Measurements from ENCODE around the gene SLC12A1. TPM values are rescaled to one million over a fixed set of nuclear protein-coding genes. Genes with fewer than 3 reads are reported as not detected.

The SLC12A1 gene
- total and polyA plus RNA-seq, 2 of the 8 experiments (the other 6 are each of a cell fraction or from before 2014, with no cell fraction given) = 0.63 to 1.0 TPM

- DNase-seq (ENCODE audit: low read depth in 1 of 2, low spot score in 2 of 2) (no peak), FAIRE-seq (no peak)
- Histone ChIP-seq H2BK20ac (ENCODE audit: low read length) (no peak overlapping the region), H3K14ac (ENCODE audit: insufficient read length) (no peak overlapping the region), H2BK5ac (ENCODE audit: low read depth, low read length) (no peak overlapping the region), H3K4ac (replicated peaks; ENCODE audit: insufficient read length, low read depth, low read length) (no peak overlapping the region), H2BK12ac (ENCODE audit: low read depth, low read length) (no peak overlapping the region), H3K27me3 (replicated peaks in 1 of 4; ENCODE audit: control insufficient read depth in 3 of 4, extremely low read depth in 1 of 4, insufficient read depth in 3 of 4, low read length in 3 of 4) (no peaks in the 10 kb centered on the region), H3K4me3 (ENCODE audit: extremely low read depth in 1 of 4, insufficient read depth in 2 of 4, low read depth in 3 of 4, low read length in 4 of 4) (no peak overlapping the region), H3K18ac (ENCODE audit: extremely low read depth, low read length) (no peak overlapping the region), H3K56ac (replicated peaks; ENCODE audit: insufficient read length, low read depth, low read length) (no peak overlapping the region), H4K5ac (ENCODE audit: insufficient read length, low read depth, low read length) (no peak overlapping the region), H3K9me3 (ENCODE audit: insufficient read depth in 2 of 2, low read depth in 1 of 2, low read length in 1 of 2) (no peaks in the 10 kb centered on the region), H3K36me3 (ENCODE audit: control insufficient read depth in 2 of 4, insufficient read depth in 4 of 4, low read length in 3 of 4) (no peaks in the 10 kb centered on the region), H2BK120ac (replicated peaks; ENCODE audit: low read depth, low read length) (no peak overlapping the region), H2AK5ac (ENCODE audit: low read depth, low read length) (no peak overlapping the region), H3K4me2 (ENCODE audit: insufficient read depth in 1 of 2, low read depth in 2 of 2, low read length in 2 of 2) (no peak overlapping the region), H3K23me2 (ENCODE audit: low read depth, low read length) (no peaks in the 10 kb centered on the region), H3K27ac (ENCODE audit: low read depth, low read length) (no peak overlapping the region), H3K79me2 (ENCODE audit: control insufficient read depth in 1 of 2, insufficient read depth in 2 of 2, low read length in 2 of 2) (no peaks in the 10 kb centered on the region), H3K4me1 (replicated peaks in 1 of 4; ENCODE audit: control insufficient read depth in 3 of 4, insufficient read depth in 4 of 4, low read length in 3 of 4) (peaks cover 0 to 8% (median 0%) of the 10 kb centered on the region in 4 experiments; a peak in 1 of 7 replicates), H4K20me1 (replicated peaks in 1 of 2; ENCODE audit: control insufficient read depth in 1 of 2, insufficient read depth in 2 of 2, low read length in 2 of 2) (no peaks in the 10 kb centered on the region), H3K23ac (ENCODE audit: insufficient read length) (no peak overlapping the region), H3K79me1 (ENCODE audit: low read depth, low read length) (no peaks in the 10 kb centered on the region), H4K8ac (ENCODE audit: extremely low read depth, insufficient read depth, low read length) (no peak overlapping the region), H2AFZ (ENCODE audit: low read length) (no peak overlapping the region), H3K9ac (replicated peaks in 1 of 4; ENCODE audit: extremely low read depth in 1 of 4, low read depth in 3 of 4, low read length in 3 of 4) (no peak overlapping the region), H2BK15ac (ENCODE audit: low read length) (no peak overlapping the region), H4K91ac (replicated peaks; ENCODE audit: insufficient read length, low read length) (no peak overlapping the region)
- TF ChIP-seq SIN3A (conservative IDR thresholded peaks at IDR 0.05 in 1 of 2, IDR thresholded peaks at IDR 0.05 in 1 of 2; ENCODE audit: low read depth in 1 of 2, low read length in 2 of 2) (no peak), MAFK (IDR thresholded peaks at IDR 0.05; ENCODE audit: low read depth, low read length) (peak; percentile 30; the same call in 1 of the 2 replicates)
- WGBS, 2 experiments (ENCODE audit: extremely low coverage in 1 of 2, insufficient coverage in 1 of 2, insufficient read length in 1 of 2, insufficient replicate concordance in 2 of 2, low coverage in 1 of 2, low lambda C conversion rate in 2 of 2, missing lambda C conversion rate in 1 of 2) = 84% methylated on average over 2 of the region's 2 CpGs; no CpG with 5 or more reads in 1 of the 2 experiments
- POLR2A ChIA-PET (ENCODE audit: partially characterized antibody) = no interaction called here
- CTCF ChIA-PET (ENCODE audit: partially characterized antibody) = interaction anchor here (1.1 kb wide), 1 partner anchor 101 kb away, joined by 3 read pairs; no protein-coding TSS in a partner anchor
Measured at GRCh38 chr15:48182749-48183148, 23.4 kb upstream of the SLC12A1 start.

Measured in H1 (cell line).